Stomach smooth muscle (tissue), 2 donors: ENCODE results near the gene ZNF774.
"Not testable (repeated sequence)": the region's sequence is repeated elsewhere in the genome, so short reads cannot be mapped to it uniquely, and the experiment has no call there.

Experiments used
- H3K27ac ChIP-seq: one replicate; pipeline ENCODE4 v1.7.0; 2013; ENCODE audit warnings: mild to moderate bottlenecking, low read length, inconsistent platforms
- H3K27me3 ChIP-seq, 2 donors: one replicate each; pipeline ENCODE4 v1.7.0; 2013; ENCODE audit warnings: low read length in 2 of 2; ENCODE audit not compliant: insufficient read depth in 2 of 2, control insufficient read depth in 1 of 2
- H3K36me3 ChIP-seq, 2 donors: one replicate each; pipeline ENCODE4 v1.7.0; 2013; ENCODE audit warnings: low read length in 2 of 2; ENCODE audit not compliant: control insufficient read depth in 2 of 2, insufficient read depth in 2 of 2
- H3K4me1 ChIP-seq: one replicate; pipeline ENCODE4 v1.7.0; 2013; ENCODE audit warnings: low read length; ENCODE audit not compliant: control insufficient read depth, insufficient read depth
- H3K4me3 ChIP-seq, 2 donors: one replicate each; pipeline ENCODE4 v1.7.0; 2013; ENCODE audit warnings: low read length in 2 of 2
- H3K9ac ChIP-seq, 2 donors: one replicate each; pipeline ENCODE4 v1.7.0; 2013; ENCODE audit warnings: low read length in 2 of 2, mild to moderate bottlenecking in 1 of 2
- H3K9me3 ChIP-seq, 2 donors: one replicate each; pipeline ENCODE4 v1.7.0; 2013; ENCODE audit warnings: low read length in 2 of 2; ENCODE audit not compliant: control insufficient read depth in 2 of 2
- donor health status: healthy.
- donor health status: Pancreatic carcinoma.

ZNF774 gene

DNA sequence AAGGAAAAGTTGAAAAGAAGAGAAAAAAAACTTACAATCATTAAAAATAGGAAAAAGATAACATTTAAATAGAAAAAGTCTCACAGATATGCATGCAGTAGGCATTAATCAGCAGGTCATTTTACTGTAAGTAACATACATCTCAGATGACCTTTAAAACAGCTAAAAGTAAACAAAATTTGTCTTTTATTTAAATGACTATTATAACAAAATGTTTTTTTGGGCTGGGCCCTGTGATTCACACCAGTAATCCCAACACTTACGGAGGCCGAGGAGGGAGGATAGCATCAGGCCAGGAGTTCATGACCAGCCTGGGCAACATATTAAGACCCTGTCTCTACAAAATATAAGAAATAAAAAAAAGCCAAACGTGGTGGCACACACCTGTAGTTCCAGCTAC, 50.7 kb downstream of the ZNF774 start:
- peak overlapping the region; percentile 87 for H3K27ac ChIP-seq
- H3K9ac ChIP-seq = no peak overlapping the region
- no peaks in the 10 kb centered on the region for H3K27me3 ChIP-seq
- no peaks in the 10 kb centered on the region for H3K9me3 ChIP-seq
- H3K36me3 ChIP-seq = no peaks in the 10 kb centered on the region
- H3K4me1 ChIP-seq = peaks cover 25% of the 10 kb centered on the region
- no peak overlapping the region for H3K4me3 ChIP-seq

DNA sequence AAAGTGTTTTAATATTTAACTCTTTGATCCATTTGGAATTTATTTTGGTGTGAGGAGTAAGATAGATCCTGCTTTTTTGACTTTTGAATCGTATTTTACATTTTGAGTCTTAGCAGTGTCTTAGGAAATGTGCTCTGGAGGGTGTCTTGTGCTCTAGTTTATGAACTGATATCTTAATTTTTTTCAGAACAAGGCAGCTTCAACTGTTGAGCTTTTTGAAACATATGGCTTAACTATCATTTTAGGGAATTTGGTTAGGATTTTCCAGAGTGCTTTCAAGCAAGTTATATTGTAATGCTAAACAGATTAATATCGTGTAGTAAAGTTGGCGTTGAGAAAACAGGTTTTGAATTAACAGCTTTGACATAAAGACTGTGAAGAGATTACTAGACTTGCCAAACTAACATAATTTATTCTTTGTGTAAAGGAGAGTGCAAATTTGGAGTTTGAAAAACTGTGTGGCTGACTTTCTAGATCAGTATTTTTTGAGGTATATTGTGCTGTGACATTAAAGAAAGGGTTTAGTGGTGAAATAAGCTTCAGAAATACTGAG, 53.0 kb downstream of the ZNF774 start:
- Histone ChIP-seq H3K36me3 (no peaks in the 10 kb centered on the region), H3K27ac (no peak overlapping the region), H3K9ac (no peak overlapping the region), H3K27me3 (no peaks in the 10 kb centered on the region), H3K9me3 (no peaks in the 10 kb centered on the region), H3K4me1 (peaks cover 22% of the 10 kb centered on the region), H3K4me3 (no peak overlapping the region)

DNA sequence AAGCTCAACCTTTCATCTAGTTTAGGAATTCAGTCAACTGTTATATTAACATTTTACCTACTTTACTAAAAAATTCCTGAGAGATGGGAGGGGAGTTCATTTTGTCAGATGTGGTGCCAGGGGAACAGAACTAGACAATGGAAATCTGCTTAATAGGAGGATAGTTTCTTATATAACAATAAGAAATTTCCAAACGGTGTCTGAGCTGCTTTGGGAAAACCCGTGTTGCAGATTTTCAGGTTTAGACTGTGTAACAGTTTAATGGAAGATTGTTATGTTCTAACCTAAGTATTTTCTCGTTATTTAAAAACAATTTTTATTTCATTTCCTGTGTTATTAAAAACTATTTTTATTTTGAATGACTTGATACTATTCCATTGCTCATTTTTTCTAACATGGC, 55.3 kb downstream of the ZNF774 start:
- no peaks in the 10 kb centered on the region for H3K27me3 ChIP-seq
- H3K9ac ChIP-seq = no peak overlapping the region
- H3K4me1 ChIP-seq = peaks cover 3% of the 10 kb centered on the region
- H3K36me3 ChIP-seq = no peaks in the 10 kb centered on the region
- no peak overlapping the region for H3K27ac ChIP-seq
- no peaks in the 10 kb centered on the region for H3K9me3 ChIP-seq
- H3K4me3 ChIP-seq = no peak overlapping the region

DNA sequence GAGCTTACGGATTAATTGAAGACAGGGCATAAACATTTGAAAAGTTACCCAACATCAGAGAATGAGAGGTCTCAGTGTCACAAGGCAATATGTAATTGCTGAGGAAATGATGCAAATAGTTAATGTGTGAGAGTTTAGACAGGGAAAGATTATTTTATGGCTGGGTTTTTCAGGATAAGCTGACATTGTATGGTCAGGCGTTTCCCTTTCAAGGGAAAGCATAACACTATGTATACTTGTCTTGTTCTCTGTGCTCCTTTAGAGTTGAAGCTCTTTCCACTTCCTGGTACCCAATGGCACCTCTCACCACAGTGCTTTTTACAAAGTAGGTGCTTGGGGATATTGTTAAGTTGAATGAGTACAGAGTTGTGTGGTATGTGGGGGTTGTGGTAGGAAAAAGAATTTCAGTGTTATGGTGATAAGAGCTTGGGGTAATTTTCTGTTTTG, 55.8 kb downstream of the ZNF774 start:
- Histone ChIP-seq H3K9me3 (no peaks in the 10 kb centered on the region), H3K27ac (no peak overlapping the region), H3K27me3 (no peaks in the 10 kb centered on the region), H3K9ac (no peak overlapping the region), H3K4me1 (peaks cover 5% of the 10 kb centered on the region), H3K4me3 (no peak overlapping the region), H3K36me3 (no peaks in the 10 kb centered on the region)

DNA sequence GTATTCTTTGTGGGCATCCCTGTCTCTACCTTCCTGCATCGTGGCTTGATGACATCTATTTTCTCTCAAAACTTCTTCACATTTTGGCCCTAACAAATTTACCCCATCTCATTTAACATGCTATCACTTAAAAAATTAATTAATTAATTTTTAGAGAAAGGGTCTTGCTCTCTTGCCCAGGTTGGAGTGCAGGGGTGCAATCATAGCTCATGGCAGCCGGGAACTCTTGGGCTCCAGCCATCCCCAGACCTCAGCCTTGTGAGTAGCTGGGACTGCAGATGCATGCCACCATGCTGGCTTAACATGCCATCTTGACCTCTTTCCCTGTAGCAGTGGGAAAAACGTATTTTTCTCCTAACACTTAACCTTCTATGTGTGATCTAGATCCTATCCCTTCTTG, 56.6 kb downstream of the ZNF774 start:
- H3K36me3 ChIP-seq = no peaks in the 10 kb centered on the region
- H3K27ac ChIP-seq = no peak overlapping the region
- no peaks in the 10 kb centered on the region for H3K9me3 ChIP-seq
- no peaks in the 10 kb centered on the region for H3K27me3 ChIP-seq
- H3K4me1 ChIP-seq = peaks cover 8% of the 10 kb centered on the region
- no peak overlapping the region for H3K4me3 ChIP-seq
- H3K9ac ChIP-seq = no peak overlapping the region

DNA sequence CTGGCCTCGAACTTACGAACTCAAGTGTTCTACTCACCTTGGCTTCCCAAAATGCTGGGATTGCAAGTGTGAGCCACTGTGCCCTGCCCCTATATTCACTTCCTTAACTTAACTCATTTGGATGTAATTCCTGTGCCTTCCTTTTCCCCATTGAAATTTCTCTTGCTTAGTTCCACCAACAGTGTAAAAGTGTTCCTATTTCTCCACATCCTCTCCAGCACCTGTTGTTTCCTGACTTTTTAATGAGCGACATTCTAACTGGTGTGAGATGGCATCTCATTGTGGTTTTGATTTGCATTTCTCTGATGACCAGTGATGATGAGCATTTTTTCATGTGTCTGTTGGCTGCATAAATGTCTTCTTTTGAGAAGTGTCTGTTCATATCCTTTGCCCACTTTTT, 57.5 kb downstream of the ZNF774 start:
- not testable (repeated sequence) for H3K4me1 ChIP-seq, H3K27me3 ChIP-seq, H3K9ac ChIP-seq, H3K9me3 ChIP-seq, H3K27ac ChIP-seq, H3K36me3 ChIP-seq, H3K4me3 ChIP-seq

DNA sequence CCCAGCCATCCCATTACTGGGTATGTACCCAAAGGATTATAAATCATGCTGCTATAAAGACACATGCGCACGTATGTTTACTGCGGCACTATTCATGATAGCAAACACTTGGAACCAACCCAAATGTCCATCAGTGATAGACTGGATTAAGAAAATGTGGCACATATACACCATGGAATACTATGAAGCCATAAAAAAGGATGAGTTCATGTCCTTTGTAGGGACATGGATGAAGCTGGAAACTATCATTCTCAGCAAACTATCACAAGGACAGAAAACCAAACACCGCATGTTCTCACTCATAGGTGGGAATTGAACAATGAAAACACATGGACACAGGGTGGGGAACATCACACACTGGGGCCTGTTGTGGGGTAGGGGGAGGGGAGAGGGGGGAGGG, 58.2 kb downstream of the ZNF774 start:
- H3K9me3 ChIP-seq, H3K36me3 ChIP-seq, H3K9ac ChIP-seq, H3K27me3 ChIP-seq, H3K4me1 ChIP-seq, H3K4me3 ChIP-seq, H3K27ac ChIP-seq: not testable (repeated sequence)

DNA sequence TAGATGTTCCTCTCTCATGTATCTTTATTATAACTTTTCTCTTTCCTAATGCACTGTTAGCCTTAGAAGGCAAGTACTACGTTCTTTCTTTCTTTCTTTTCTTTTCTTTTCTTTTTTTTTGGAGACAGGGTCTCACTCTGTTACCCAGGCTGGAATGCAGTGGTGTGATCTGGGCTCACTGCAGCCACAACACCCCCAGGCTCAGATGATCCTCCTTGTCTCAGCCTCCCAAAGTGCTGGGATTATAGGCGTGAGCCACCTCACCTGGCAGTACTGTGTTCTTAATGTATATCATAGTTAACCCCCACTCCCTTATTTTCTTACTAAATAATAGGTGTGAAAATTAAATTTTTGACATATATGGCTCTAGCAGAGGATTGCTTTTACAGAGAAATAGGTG, 59.1 kb downstream of the ZNF774 start:
- Histone ChIP-seq H3K27ac (no peak overlapping the region), H3K4me3 (no peak overlapping the region), H3K27me3 (no peaks in the 10 kb centered on the region), H3K9me3 (no peaks in the 10 kb centered on the region), H3K4me1 (peaks cover 8% of the 10 kb centered on the region), H3K9ac (no peak overlapping the region), H3K36me3 (no peaks in the 10 kb centered on the region)
